Trophoblast cell (in vitro differentiated cells and primary cell): ENCODE data around the gene ZBTB49.
A peak's percentile ranks its signal among the peaks of the same experiment; 100 is the strongest.

Experiments
- DNase-seq, 2 donors: peaks; one replicate each; pipeline ENCODE4 v3.0.0-alpha.2; 2016
- H2AFZ ChIP-seq: 2 replicates; pipeline ENCODE4 v1.6.1; 2013; ENCODE audit warnings: low read length, moderate library complexity, mild to moderate bottlenecking; ENCODE audit not compliant: insufficient read depth, poor library complexity
- H2AK5ac ChIP-seq: 2 replicates; pipeline ENCODE4 v1.6.1; 2013; ENCODE audit warnings: mild to moderate bottlenecking, low read length
- H2BK120ac ChIP-seq: 2 replicates; pipeline ENCODE4 v1.6.1; 2013; ENCODE audit warnings: low read length, mild to moderate bottlenecking, moderate library complexity; ENCODE audit not compliant: insufficient read depth, poor library complexity
- H2BK12ac ChIP-seq: 2 replicates; pipeline ENCODE4 v1.6.1; 2013; ENCODE audit warnings: mild to moderate bottlenecking, low read length, moderate library complexity
- H2BK5ac ChIP-seq: 2 replicates; pipeline ENCODE4 v1.6.1; 2013; ENCODE audit warnings: low read length, low read depth, moderate library complexity, mild to moderate bottlenecking; ENCODE audit not compliant: poor library complexity
- H3K14ac ChIP-seq: 2 replicates; pipeline ENCODE4 v1.6.1; 2013; ENCODE audit warnings: mild to moderate bottlenecking, low read length
- H3K18ac ChIP-seq: 2 replicates; pipeline ENCODE4 v1.6.1; 2013; ENCODE audit warnings: mild to moderate bottlenecking, low read length
- H3K23ac ChIP-seq: 2 replicates; pipeline ENCODE4 v1.6.1; 2013; ENCODE audit warnings: low read length
- H3K27ac ChIP-seq: 2 replicates; pipeline ENCODE4 v1.5.1; 2013; ENCODE audit warnings: low read depth, mild to moderate bottlenecking, inconsistent platforms, low read length, moderate library complexity
- H3K27me3 ChIP-seq: 2 replicates; pipeline ENCODE4 v1.6.1; 2013; ENCODE audit warnings: inconsistent platforms, mild to moderate bottlenecking, low read length, moderate library complexity; ENCODE audit not compliant: insufficient read depth
- H3K36me3 ChIP-seq, 2 experiments: 1 replicate in 1 of 2; 2 replicates in 1 of 2; pipeline ENCODE4 v1.6.1; 2013; ENCODE audit warnings: low read length in 2 of 2, mild to moderate bottlenecking in 2 of 2, moderate library complexity in 1 of 2; ENCODE audit not compliant: insufficient read depth in 2 of 2, control insufficient read depth in 1 of 2
- H3K4ac ChIP-seq: 2 replicates; pipeline ENCODE4 v1.6.1; 2013; ENCODE audit warnings: low read depth, mild to moderate bottlenecking, low read length, moderate library complexity
- H3K4me1 ChIP-seq, 2 experiments: 1 replicate in 1 of 2; 2 replicates in 1 of 2; pipeline ENCODE4 v1.6.1; 2013; ENCODE audit warnings: low read length in 2 of 2, mild to moderate bottlenecking in 2 of 2, moderate library complexity in 1 of 2; ENCODE audit not compliant: insufficient read depth in 2 of 2, control insufficient read depth in 1 of 2
- H3K4me2 ChIP-seq: 2 replicates; pipeline ENCODE4 v1.6.1; 2013; ENCODE audit warnings: inconsistent platforms, mild to moderate bottlenecking, low read length, moderate library complexity
- H3K4me3 ChIP-seq: 2 replicates; pipeline ENCODE4 v1.5.1; 2013; ENCODE audit warnings: mild to moderate bottlenecking, low read depth, low read length, inconsistent platforms
- H3K79me1 ChIP-seq: one replicate; pipeline ENCODE4 v1.6.1; 2013; ENCODE audit warnings: low read length
- H3K79me2 ChIP-seq: 2 replicates; pipeline ENCODE4 v1.6.1; 2013; ENCODE audit warnings: low read length, mild to moderate bottlenecking; ENCODE audit not compliant: control insufficient read depth, insufficient read depth, poor library complexity
- H3K9ac ChIP-seq: 2 replicates; pipeline ENCODE4 v1.6.1; 2013; ENCODE audit warnings: mild to moderate bottlenecking, low read length
- H3K9me3 ChIP-seq: 2 replicates; pipeline ENCODE4 v1.6.1; 2013; ENCODE audit warnings: low read depth, mild to moderate bottlenecking, control low read depth, inconsistent platforms, low read length; ENCODE audit not compliant: insufficient read depth
- H4K12ac ChIP-seq: 2 replicates; pipeline ENCODE4 v1.6.1; 2013; ENCODE audit warnings: low read depth, mild to moderate bottlenecking, low read length, moderate library complexity
- H4K8ac ChIP-seq: 2 replicates; pipeline ENCODE4 v1.6.1; 2013; ENCODE audit warnings: low read depth, mild to moderate bottlenecking, low read length, moderate library complexity
- H4K91ac ChIP-seq: one replicate; pipeline ENCODE4 v1.6.1; 2013; ENCODE audit warnings: low read depth, mild to moderate bottlenecking, low read length, moderate library complexity
- WGBS: extraction: QIAGEN DNeasy Blood & Tissue Kit; methylation state at CpG from one replicate; pipeline ENCODE4 v1.1.7; 2013; ENCODE audit warnings: missing lambda C conversion rate; ENCODE audit not compliant: insufficient read length, insufficient coverage; ENCODE audit errors: extremely low coverage; 5-methylcytosine and 5-hydroxymethylcytosine counted together

ZBTB49 gene

GRCh38 chr4:4316150-4316495 is 26.1 kb downstream of the ZBTB49 start:
- Histone ChIP-seq H3K79me2 (no peaks in the 10 kb centered on the region), H3K23ac (no peak overlapping the region), H4K8ac (no peak overlapping the region), H2BK12ac (no peak overlapping the region), H2AK5ac (no peak overlapping the region), H2BK5ac (no peak overlapping the region), H4K91ac (no peak overlapping the region), H3K4me1 (no peaks in the 10 kb centered on the region), H2AFZ (no peak overlapping the region), H3K4me2 (no peak overlapping the region), H3K18ac (no peak overlapping the region), H4K12ac (no peak overlapping the region), H3K4me3 (no peak overlapping the region), H3K9me3 (no peaks in the 10 kb centered on the region), H3K14ac (no peak overlapping the region), H3K9ac (no peak overlapping the region), H2BK120ac (no peak overlapping the region), H3K27me3 (no peaks in the 10 kb centered on the region), H3K36me3 (peaks cover 29 to 32% of the 10 kb centered on the region in 2 experiments), H3K79me1 (no peaks in the 10 kb centered on the region), H3K27ac (no peak overlapping the region), H3K4ac (no peak overlapping the region)
- no peak for DNase-seq
- no CpG with 5 or more reads among the region's 13 CpGs for WGBS

GRCh38 chr4:4317496-4318232 is 27.6 kb downstream of the ZBTB49 start:
- Histone ChIP-seq H3K27ac (no peak overlapping the region), H2BK120ac (no peak overlapping the region), H4K8ac (no peak overlapping the region), H2AFZ (no peak overlapping the region), H3K4ac (no peak overlapping the region), H4K91ac (no peak overlapping the region), H2BK12ac (no peak overlapping the region), H3K23ac (no peak overlapping the region), H3K4me2 (no peak overlapping the region), H3K9me3 (no peaks in the 10 kb centered on the region), H3K36me3 (peaks cover 39 to 41% of the 10 kb centered on the region in 2 experiments), H3K18ac (no peak overlapping the region), H4K12ac (no peak overlapping the region), H3K9ac (no peak overlapping the region), H3K14ac (no peak overlapping the region), H3K4me1 (no peaks in the 10 kb centered on the region), H3K27me3 (no peaks in the 10 kb centered on the region), H2BK5ac (no peak overlapping the region), H3K79me1 (no peaks in the 10 kb centered on the region), H2AK5ac (no peak overlapping the region), H3K4me3 (peak overlapping the region; percentile 25), H3K79me2 (no peaks in the 10 kb centered on the region)
- no CpG with 5 or more reads among the region's 23 CpGs for WGBS
- DNase-seq: no peak

- Histone ChIP-seq H2BK120ac (no peak overlapping the region), H3K27ac (no peak overlapping the region), H3K9me3 (no peaks in the 10 kb centered on the region), H2BK12ac (no peak overlapping the region), H4K12ac (no peak overlapping the region), H2AK5ac (no peak overlapping the region), H3K9ac (no peak overlapping the region), H3K79me1 (no peaks in the 10 kb centered on the region), H2BK5ac (no peak overlapping the region), H3K4me3 (no peak overlapping the region), H4K8ac (no peak overlapping the region), H3K4me2 (no peak overlapping the region), H3K36me3 (peaks cover 27 to 31% of the 10 kb centered on the region in 2 experiments), H2AFZ (no peak overlapping the region), H4K91ac (no peak overlapping the region), H3K23ac (no peak overlapping the region), H3K4ac (no peak overlapping the region), H3K4me1 (no peaks in the 10 kb centered on the region), H3K79me2 (no peaks in the 10 kb centered on the region), H3K18ac (no peak overlapping the region), H3K27me3 (no peaks in the 10 kb centered on the region), H3K14ac (no peak overlapping the region)
- no CpG with 5 or more reads among the region's 15 CpGs for whole genome bisulfite sequencing
- no peak for DNase-seq
These were observed 30.5 kb downstream of the ZBTB49 start for GRCh38 chr4:4320528-4320927.

GRCh38 chr4:4320951-4321714 is 31.1 kb downstream of the ZBTB49 start:
- Histone ChIP-seq H2AK5ac (no peak overlapping the region), H3K18ac (no peak overlapping the region), H4K12ac (no peak overlapping the region), H3K79me1 (no peaks in the 10 kb centered on the region), H3K27me3 (no peaks in the 10 kb centered on the region), H3K79me2 (no peaks in the 10 kb centered on the region), H2AFZ (no peak overlapping the region), H3K4me1 (no peaks in the 10 kb centered on the region), H2BK120ac (no peak overlapping the region), H3K9ac (no peak overlapping the region), H3K4me2 (no peak overlapping the region), H3K9me3 (no peaks in the 10 kb centered on the region), H3K4me3 (no peak overlapping the region), H3K27ac (no peak overlapping the region), H3K14ac (no peak overlapping the region), H4K8ac (no peak overlapping the region), H4K91ac (no peak overlapping the region), H3K4ac (no peak overlapping the region), H3K23ac (no peak overlapping the region), H2BK5ac (no peak overlapping the region), H2BK12ac (no peak overlapping the region), H3K36me3 (peaks cover 23 to 27% of the 10 kb centered on the region in 2 experiments)
- no CpG with 5 or more reads among the region's 26 CpGs for WGBS
- DNase-seq: no peak
